Liver (tissue), 9 donors: ENCODE data around the gene USP51. TPM values are rescaled to one million over a fixed set of nuclear protein-coding genes. Genes with fewer than 3 reads are reported as not detected.

ENCODE experiments used
- DNase-seq: peaks from one replicate; pipeline ENCODE4 v3.0.0-alpha.2; 2017; ENCODE audit warnings: low spot score
- H3K27ac ChIP-seq, 2 donors: one replicate each; pipeline ENCODE4 v1.7.0; 2013; ENCODE audit warnings: inconsistent platforms in 2 of 2, low read length in 2 of 2, control low read depth in 1 of 2, low read depth in 1 of 2, mild to moderate bottlenecking in 1 of 2
- H3K27me3 ChIP-seq, 4 donors: one replicate each; pipeline versions ENCODE4 v1.6.1 to v1.7.0; 2013; ENCODE audit warnings: low read length in 3 of 4, inconsistent platforms in 1 of 4, mild to moderate bottlenecking in 1 of 4, moderate library complexity in 1 of 4; ENCODE audit not compliant: control insufficient read depth in 4 of 4, insufficient read depth in 4 of 4
- H3K36me3 ChIP-seq, 4 donors: one replicate each; pipeline versions ENCODE4 v1.6.1 to v1.7.0; 2013; ENCODE audit warnings: low read length in 3 of 4, mild to moderate bottlenecking in 3 of 4, low read depth in 1 of 4, moderate library complexity in 1 of 4; ENCODE audit not compliant: control insufficient read depth in 4 of 4, insufficient read depth in 3 of 4
- H3K4me1 ChIP-seq, 4 donors: one replicate each; pipeline versions ENCODE4 v1.6.1 to v1.7.0; 2013; ENCODE audit warnings: low read length in 3 of 4, mild to moderate bottlenecking in 3 of 4, moderate library complexity in 1 of 4; ENCODE audit not compliant: control insufficient read depth in 4 of 4, insufficient read depth in 4 of 4
- H3K4me3 ChIP-seq, 3 donors: one replicate each; pipeline versions ENCODE4 v1.6.1 to v1.7.0; 2013; ENCODE audit warnings: low read length in 3 of 3, control low read depth in 1 of 3, low read depth in 1 of 3, mild to moderate bottlenecking in 1 of 3
- H3K9ac ChIP-seq, 2 donors: one replicate each; pipeline ENCODE4 v1.7.0; 2013; ENCODE audit warnings: low read length in 2 of 2, mild to moderate bottlenecking in 2 of 2, moderate library complexity in 2 of 2, control low read depth in 1 of 2, low read depth in 1 of 2
- H3K9me3 ChIP-seq, 4 donors: one replicate each; pipeline versions ENCODE4 v1.6.1 to v1.7.0; 2013; ENCODE audit warnings: low read length in 3 of 4; ENCODE audit not compliant: control insufficient read depth in 4 of 4
- EGR1 ChIP-seq, 2 donors: IDR thresholded peaks; 2 replicates each; pipeline ENCODE4 v1.6.1; 2016 to 2018; ENCODE audit warnings: antibody characterized with exemption in 2 of 2, low read depth in 2 of 2
- FOXA1 ChIP-seq: IDR thresholded peaks from 2 replicates; pipeline ENCODE4 v1.6.1; 2016; ENCODE audit warnings: antibody characterized with exemption
- FOXA2 ChIP-seq: IDR thresholded peaks from 2 replicates; pipeline ENCODE4 v1.6.1; 2016; ENCODE audit warnings: antibody characterized with exemption
- GABPA ChIP-seq, 2 donors: IDR thresholded peaks in 1 of 2; conservative IDR thresholded peaks in 1 of 2; 2 replicates each; pipeline ENCODE4 v1.6.1; 2016; ENCODE audit warnings: antibody characterized with exemption in 2 of 2, mild to moderate bottlenecking in 1 of 2, moderate library complexity in 1 of 2
- HNF4A ChIP-seq, 2 donors: conservative IDR thresholded peaks; 2 replicates each; pipeline ENCODE4 v1.6.1; 2016; ENCODE audit warnings: antibody characterized with exemption in 2 of 2, mild to moderate bottlenecking in 2 of 2
- HNF4G ChIP-seq: IDR thresholded peaks from 2 replicates; pipeline ENCODE4 v1.6.1; 2016; ENCODE audit warnings: antibody characterized with exemption
- JUND ChIP-seq, 2 donors: IDR thresholded peaks; 2 replicates each; pipeline ENCODE4 v1.6.1; 2016; ENCODE audit warnings: antibody characterized with exemption in 2 of 2
- NR2F2 ChIP-seq: IDR thresholded peaks from 2 replicates; pipeline ENCODE4 v1.6.1; 2016; ENCODE audit warnings: antibody characterized with exemption
- RAD21 ChIP-seq, 2 donors: IDR thresholded peaks; 2 replicates each; pipeline ENCODE4 v1.6.1; 2016; ENCODE audit warnings: antibody characterized with exemption in 2 of 2, mild to moderate bottlenecking in 2 of 2
- RXRA ChIP-seq, 2 donors: IDR thresholded peaks; 2 replicates each; pipeline ENCODE4 v1.6.1; 2017 to 2018; ENCODE audit warnings: antibody characterized with exemption in 2 of 2, mild to moderate bottlenecking in 1 of 2
- SP1 ChIP-seq: IDR thresholded peaks from 2 replicates; pipeline ENCODE4 v1.6.1; 2018; ENCODE audit warnings: antibody characterized with exemption, mild to moderate bottlenecking
- TAF1 ChIP-seq: conservative IDR thresholded peaks from 2 replicates; pipeline ENCODE4 v1.6.1; 2016; ENCODE audit warnings: antibody characterized with exemption, mild to moderate bottlenecking
- YY1 ChIP-seq: IDR thresholded peaks from 2 replicates; pipeline ENCODE4 v1.6.1; 2016; ENCODE audit warnings: antibody characterized with exemption, mild to moderate bottlenecking
- WGBS: extraction: QIAGEN DNeasy Blood & Tissue Kit; methylation state at CpG from one replicate; pipeline ENCODE4 v1.1.7; 2013; 5-methylcytosine and 5-hydroxymethylcytosine counted together
- polyA plus RNA-seq, 2 donors: library from polyadenylated mRNA; stranded (reverse) in 1 of 2; unstranded in 1 of 2; fragments of 200-250 nt in 1 of 2; fragments of >200 nt in 1 of 2; fragmentation: Nextera tagmentation in 1 of 2; extraction: Ambion mirVana in 1 of 2; gene quantifications; one replicate each; pipeline versions ENCODE4 v1.2.1 to v1.2.3, GENCODE V29; 2013 to 2015
- total RNA-seq, 2 donors: library from RNA; depleted of rRNA; stranded (reverse); fragments of >200 nt; gene quantifications; one replicate each; pipeline ENCODE4 v1.2.3, GENCODE V29; 2014
- TF ChIP-seq, protein P1 (sequence below): IDR thresholded peaks from 2 replicates; pipeline ENCODE4 v1.6.1; 2016; ENCODE audit warnings: antibody characterized with exemption
- TF ChIP-seq, protein P2 (sequence below): IDR thresholded peaks from 2 replicates; pipeline ENCODE4 v1.6.1; 2016; ENCODE audit warnings: antibody characterized with exemption
- TF ChIP-seq, protein P3 (sequence below): IDR thresholded peaks from 2 replicates; pipeline ENCODE4 v1.6.1; 2016; ENCODE audit warnings: antibody characterized with exemption
- TF ChIP-seq, protein P4 (sequence below): IDR thresholded peaks from 2 replicates; pipeline ENCODE4 v1.6.1; 2016; ENCODE audit warnings: antibody characterized with exemption, mild to moderate bottlenecking
- TF ChIP-seq, protein P5 (sequence below): fragments of 150-350 bp; IDR thresholded peaks from 2 replicates; pipeline ENCODE4 v1.5.1; 2017; ENCODE audit warnings: improper control_type of control experiment, low read depth, low read length; ENCODE audit not compliant: missing input control
- donor health status: healthy.
- donor health status: healthy.
- donor health status: healthy.
- donor health status: healthy.
- donor health status: healthy.

The USP51 gene
- total and polyA plus RNA-seq, 4 donors: 0.19 to 6.7 (median 0.31) TPM

DNA sequence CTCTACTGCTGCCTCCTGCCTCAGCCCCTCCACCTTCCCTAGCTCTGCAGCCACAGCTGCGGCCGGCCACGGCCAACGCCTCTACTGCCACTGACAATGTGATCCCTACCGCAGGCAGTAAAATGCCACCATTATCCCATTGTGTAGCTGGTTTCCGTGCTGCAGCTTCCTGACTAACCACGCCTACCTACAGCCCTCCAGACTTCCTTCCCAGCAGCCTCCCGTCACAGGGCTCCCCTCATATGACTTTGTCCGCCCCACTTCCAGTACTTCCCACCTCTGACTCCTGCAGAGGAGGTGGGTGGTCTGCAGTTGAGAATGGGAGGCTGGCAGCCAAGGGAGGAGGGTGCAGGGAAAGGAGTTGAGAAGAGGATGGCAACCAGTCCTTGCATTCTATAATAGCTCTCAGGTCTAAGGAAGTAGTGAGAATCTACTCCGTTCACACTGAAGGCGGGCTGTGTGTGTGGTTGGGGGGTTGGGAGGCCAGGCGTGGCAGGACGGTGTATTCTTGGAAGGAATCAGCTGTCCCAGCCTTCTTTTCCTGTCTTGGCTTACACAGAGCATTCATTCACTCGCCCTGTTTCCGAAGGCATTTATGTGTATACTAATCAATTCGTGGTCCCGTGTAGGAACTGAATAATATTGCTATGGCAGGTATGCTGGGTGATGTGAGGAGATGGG lies 33.1 kb upstream of the USP51 start:
- no peaks in the 10 kb centered on the region for H3K9me3 ChIP-seq
- H3K9ac ChIP-seq: no peak overlapping the region
- H3K27ac ChIP-seq: no peak overlapping the region
- no peak overlapping the region for H3K4me3 ChIP-seq
- H3K36me3 ChIP-seq: no peaks in the 10 kb centered on the region
- no peak for TF ChIP-seq HNF4A (conservative IDR thresholded peaks at IDR 0.05)
- TF ChIP-seq FOXA2: no peak
- TF ChIP-seq RAD21 (IDR thresholded peaks at IDR 0.05): no peak
- TF ChIP-seq, protein P1, sequence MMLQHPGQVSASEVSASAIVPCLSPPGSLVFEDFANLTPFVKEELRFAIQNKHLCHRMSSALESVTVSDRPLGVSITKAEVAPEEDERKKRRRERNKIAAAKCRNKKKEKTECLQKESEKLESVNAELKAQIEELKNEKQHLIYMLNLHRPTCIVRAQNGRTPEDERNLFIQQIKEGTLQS: no peak
- TF ChIP-seq, protein P2, sequence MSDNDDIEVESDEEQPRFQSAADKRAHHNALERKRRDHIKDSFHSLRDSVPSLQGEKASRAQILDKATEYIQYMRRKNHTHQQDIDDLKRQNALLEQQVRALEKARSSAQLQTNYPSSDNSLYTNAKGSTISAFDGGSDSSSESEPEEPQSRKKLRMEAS: no peak
- TF ChIP-seq GABPA (IDR thresholded peaks at IDR 0.05 in 1 of 2, conservative IDR thresholded peaks at IDR 0.05 in 1 of 2): no peak
- TF ChIP-seq, protein P3, sequence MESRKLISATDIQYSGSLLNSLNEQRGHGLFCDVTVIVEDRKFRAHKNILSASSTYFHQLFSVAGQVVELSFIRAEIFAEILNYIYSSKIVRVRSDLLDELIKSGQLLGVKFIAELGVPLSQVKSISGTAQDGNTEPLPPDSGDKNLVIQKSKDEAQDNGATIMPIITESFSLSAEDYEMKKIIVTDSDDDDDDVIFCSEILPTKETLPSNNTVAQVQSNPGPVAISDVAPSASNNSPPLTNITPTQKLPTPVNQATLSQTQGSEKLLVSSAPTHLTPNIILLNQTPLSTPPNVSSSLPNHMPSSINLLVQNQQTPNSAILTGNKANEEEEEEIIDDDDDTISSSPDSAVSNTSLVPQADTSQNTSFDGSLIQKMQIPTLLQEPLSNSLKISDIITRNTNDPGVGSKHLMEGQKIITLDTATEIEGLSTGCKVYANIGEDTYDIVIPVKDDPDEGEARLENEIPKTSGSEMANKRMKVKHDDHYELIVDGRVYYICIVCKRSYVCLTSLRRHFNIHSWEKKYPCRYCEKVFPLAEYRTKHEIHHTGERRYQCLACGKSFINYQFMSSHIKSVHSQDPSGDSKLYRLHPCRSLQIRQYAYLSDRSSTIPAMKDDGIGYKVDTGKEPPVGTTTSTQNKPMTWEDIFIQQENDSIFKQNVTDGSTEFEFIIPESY: no peak
- TF ChIP-seq, protein P4, sequence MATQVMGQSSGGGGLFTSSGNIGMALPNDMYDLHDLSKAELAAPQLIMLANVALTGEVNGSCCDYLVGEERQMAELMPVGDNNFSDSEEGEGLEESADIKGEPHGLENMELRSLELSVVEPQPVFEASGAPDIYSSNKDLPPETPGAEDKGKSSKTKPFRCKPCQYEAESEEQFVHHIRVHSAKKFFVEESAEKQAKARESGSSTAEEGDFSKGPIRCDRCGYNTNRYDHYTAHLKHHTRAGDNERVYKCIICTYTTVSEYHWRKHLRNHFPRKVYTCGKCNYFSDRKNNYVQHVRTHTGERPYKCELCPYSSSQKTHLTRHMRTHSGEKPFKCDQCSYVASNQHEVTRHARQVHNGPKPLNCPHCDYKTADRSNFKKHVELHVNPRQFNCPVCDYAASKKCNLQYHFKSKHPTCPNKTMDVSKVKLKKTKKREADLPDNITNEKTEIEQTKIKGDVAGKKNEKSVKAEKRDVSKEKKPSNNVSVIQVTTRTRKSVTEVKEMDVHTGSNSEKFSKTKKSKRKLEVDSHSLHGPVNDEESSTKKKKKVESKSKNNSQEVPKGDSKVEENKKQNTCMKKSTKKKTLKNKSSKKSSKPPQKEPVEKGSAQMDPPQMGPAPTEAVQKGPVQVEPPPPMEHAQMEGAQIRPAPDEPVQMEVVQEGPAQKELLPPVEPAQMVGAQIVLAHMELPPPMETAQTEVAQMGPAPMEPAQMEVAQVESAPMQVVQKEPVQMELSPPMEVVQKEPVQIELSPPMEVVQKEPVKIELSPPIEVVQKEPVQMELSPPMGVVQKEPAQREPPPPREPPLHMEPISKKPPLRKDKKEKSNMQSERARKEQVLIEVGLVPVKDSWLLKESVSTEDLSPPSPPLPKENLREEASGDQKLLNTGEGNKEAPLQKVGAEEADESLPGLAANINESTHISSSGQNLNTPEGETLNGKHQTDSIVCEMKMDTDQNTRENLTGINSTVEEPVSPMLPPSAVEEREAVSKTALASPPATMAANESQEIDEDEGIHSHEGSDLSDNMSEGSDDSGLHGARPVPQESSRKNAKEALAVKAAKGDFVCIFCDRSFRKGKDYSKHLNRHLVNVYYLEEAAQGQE: no peak
- TF ChIP-seq SP1: no peak
- TF ChIP-seq FOXA1: no peak
- TF ChIP-seq YY1: no peak
- H3K27me3 ChIP-seq: peaks cover 0 to 3% (median 0%) of the 10 kb centered on the region in 4 donors
- WGBS: 61% methylated on average over 17 of the region's 17 CpGs
- DNase-seq: no peak
- H3K4me1 ChIP-seq: peaks cover 0 to 4% (median 0%) of the 10 kb centered on the region in 4 donors

DNA sequence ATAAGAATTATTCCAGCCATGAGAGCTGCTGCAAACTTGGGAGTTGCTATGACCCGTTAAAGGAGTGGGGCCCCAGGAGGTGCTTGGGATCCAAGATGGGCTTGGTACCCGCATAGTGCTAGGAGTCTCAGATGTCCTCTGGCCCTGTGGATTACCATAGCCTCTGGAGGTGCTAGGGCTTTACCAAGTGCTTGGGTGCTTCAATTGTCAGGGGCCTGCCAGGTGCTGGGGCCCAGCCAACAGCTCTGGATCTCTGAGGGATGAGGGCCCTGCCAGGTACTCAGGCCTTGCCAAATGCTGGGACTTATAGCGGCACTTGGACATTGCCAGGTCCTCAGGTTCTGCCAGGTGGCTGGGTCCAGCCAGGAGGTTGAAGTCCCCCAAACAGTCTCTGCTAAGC lies 32.0 kb upstream of the USP51 start:
- H3K27me3 ChIP-seq: no peaks in the 10 kb centered on the region
- no peaks in the 10 kb centered on the region for H3K36me3 ChIP-seq
- peaks cover 0 to 4% (median 0%) of the 10 kb centered on the region in 4 donors for H3K4me1 ChIP-seq
- H3K9ac ChIP-seq: no peak overlapping the region
- no peak for TF ChIP-seq FOXA2
- TF ChIP-seq, protein P5, sequence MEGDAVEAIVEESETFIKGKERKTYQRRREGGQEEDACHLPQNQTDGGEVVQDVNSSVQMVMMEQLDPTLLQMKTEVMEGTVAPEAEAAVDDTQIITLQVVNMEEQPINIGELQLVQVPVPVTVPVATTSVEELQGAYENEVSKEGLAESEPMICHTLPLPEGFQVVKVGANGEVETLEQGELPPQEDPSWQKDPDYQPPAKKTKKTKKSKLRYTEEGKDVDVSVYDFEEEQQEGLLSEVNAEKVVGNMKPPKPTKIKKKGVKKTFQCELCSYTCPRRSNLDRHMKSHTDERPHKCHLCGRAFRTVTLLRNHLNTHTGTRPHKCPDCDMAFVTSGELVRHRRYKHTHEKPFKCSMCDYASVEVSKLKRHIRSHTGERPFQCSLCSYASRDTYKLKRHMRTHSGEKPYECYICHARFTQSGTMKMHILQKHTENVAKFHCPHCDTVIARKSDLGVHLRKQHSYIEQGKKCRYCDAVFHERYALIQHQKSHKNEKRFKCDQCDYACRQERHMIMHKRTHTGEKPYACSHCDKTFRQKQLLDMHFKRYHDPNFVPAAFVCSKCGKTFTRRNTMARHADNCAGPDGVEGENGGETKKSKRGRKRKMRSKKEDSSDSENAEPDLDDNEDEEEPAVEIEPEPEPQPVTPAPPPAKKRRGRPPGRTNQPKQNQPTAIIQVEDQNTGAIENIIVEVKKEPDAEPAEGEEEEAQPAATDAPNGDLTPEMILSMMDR: no peak
- no peak for TF ChIP-seq EGR1 (IDR thresholded peaks at IDR 0.05; ENCODE audit: low read depth in 2 of 2)
- TF ChIP-seq, protein P4: no peak
- TF ChIP-seq, protein P2: no peak
- TF ChIP-seq NR2F2: no peak
- TF ChIP-seq, protein P1: no peak
- no peak for TF ChIP-seq RXRA (IDR thresholded peaks at IDR 0.05)
- TF ChIP-seq FOXA1: no peak
- no peak for TF ChIP-seq RAD21 (IDR thresholded peaks at IDR 0.05)
- TF ChIP-seq SP1: no peak
- TF ChIP-seq YY1: no peak
- TF ChIP-seq TAF1: no peak
- no peak for TF ChIP-seq JUND (IDR thresholded peaks at IDR 0.05)
- no peak for TF ChIP-seq HNF4G
- no peak for DNase-seq
- H3K4me3 ChIP-seq: no peak overlapping the region
- H3K9me3 ChIP-seq: no peaks in the 10 kb centered on the region
- 87% methylated on average over 3 of the region's 3 CpGs for WGBS
- H3K27ac ChIP-seq: no peak overlapping the region
